Thyroid gland (tissue), 4 donors: ENCODE data around the gene ABAT. TPM values are rescaled to one million over a fixed set of nuclear protein-coding genes. Genes with fewer than 3 reads are reported as not detected.

Experiments used
- DNase-seq, 2 donors: peaks; one replicate each; pipeline ENCODE4 v3.0.0-alpha.2; 2019
- H3K27ac ChIP-seq, 3 donors: fragments of 200-600 bp; sonication (generic); 1 replicate in 2 of 3; 2 replicates in 1 of 3; pipeline ENCODE4 v1.5.1; 2016 to 2019; ENCODE audit warnings: mild to moderate bottlenecking in 1 of 3, moderate library complexity in 1 of 3
- H3K27me3 ChIP-seq: fragments of 200-600 bp; sonication (generic); one replicate; pipeline ENCODE4 v1.5.1; 2019
- H3K36me3 ChIP-seq, 2 donors: fragments of 200-600 bp; sonication (generic); one replicate each; pipeline ENCODE4 v1.5.1; 2016 to 2019
- H3K4me1 ChIP-seq, 2 donors: fragments of 200-600 bp; sonication (generic); one replicate each; pipeline ENCODE4 v1.5.1; 2017 to 2019
- H3K4me3 ChIP-seq, 3 donors: fragments of 200-600 bp; sonication (generic); replicated peaks in 1 of 3; 1 replicate in 2 of 3; 2 replicates in 1 of 3; pipeline ENCODE4 v1.5.1; 2016; ENCODE audit warnings: mild to moderate bottlenecking in 1 of 3
- H3K9me3 ChIP-seq: fragments of 200-600 bp; sonication (generic); one replicate; pipeline ENCODE4 v1.5.1; 2017
- POLR2A ChIP-seq, 2 donors: fragments of 450-650 bp; IDR thresholded peaks; one replicate each; pipeline ENCODE4 v1.6.1; 2017; ENCODE audit warnings: antibody characterized with exemption in 2 of 2, mild to moderate bottlenecking in 2 of 2, moderate library complexity in 1 of 2
- WGBS, 2 donors: methylation state at CpG; one replicate each; pipeline ENCODE4 v1.1.5; 2017; 5-methylcytosine and 5-hydroxymethylcytosine counted together
- intact Hi-C: fragments of 100-400 bp; cut with DNase I; formaldehyde crosslinking; loops from one replicate; pipeline ENCODE4 v1.15.1; 2023
- total RNA-seq, 4 donors: library from RNA; depleted of rRNA; stranded (reverse); fragments of >200 nt; gene quantifications; one replicate each; pipeline ENCODE4 v1.2.3, GENCODE V29; 2016
- TF ChIP-seq, protein P1 (sequence below), 6 experiments: fragments of 200-600 bp in 3 of 6; fragments of 450-650 bp in 3 of 6; sonication (generic) in 3 of 6; IDR thresholded peaks; one replicate each; pipeline ENCODE4 v1.5.1; 2016 to 2019; ENCODE audit warnings: antibody characterized with exemption in 6 of 6, mild to moderate bottlenecking in 2 of 6, inconsistent platforms in 1 of 6, moderate library complexity in 1 of 6

Gene ABAT
- total RNA-seq, 4 donors from 2014 or later = 10.9 to 53.7 (median 35.9) TPM

DNA sequence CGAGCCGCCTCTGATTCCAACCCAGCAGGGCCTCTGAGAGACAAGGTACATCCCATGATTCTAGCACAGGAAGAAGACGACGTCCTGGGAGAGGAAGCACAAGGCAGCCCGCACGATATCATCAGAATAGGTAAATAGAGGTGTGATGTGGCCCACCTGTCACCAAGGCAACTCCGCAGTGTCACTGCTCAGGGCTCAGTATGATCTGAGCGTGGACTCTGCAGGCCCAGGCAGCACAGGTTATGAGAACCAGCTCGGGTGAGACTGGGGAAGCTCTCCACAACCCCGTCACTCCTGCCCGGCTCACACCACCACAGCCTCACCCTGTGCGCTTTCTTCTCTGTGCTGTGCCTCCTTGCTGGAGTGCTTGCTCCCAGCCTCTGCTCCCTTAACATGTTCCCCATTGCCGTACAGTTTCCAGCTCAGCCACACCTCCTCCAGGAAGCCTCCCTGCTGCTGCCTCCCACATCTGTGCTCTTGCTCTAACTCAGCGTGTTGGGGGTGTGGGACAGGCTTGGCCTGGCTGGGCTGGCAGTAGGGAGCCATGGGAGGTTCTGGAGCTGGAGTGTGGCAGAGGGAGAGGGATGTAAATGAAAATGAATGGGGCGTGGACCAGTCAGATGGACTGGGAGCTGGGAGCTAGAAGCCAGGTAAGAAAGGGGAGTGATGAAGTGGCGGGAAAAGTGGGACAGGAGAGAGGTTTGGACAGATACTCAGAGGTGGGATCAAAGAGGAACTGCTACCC is 45.3 kb upstream of the ABAT start:
- intact Hi-C loops = no loop called here
- DNase-seq = no peak
- no peak overlapping the region for H3K27ac ChIP-seq
- H3K4me3 ChIP-seq = no peak overlapping the region
- no peak for TF ChIP-seq POLR2A (IDR thresholded peaks at IDR 0.05)
- H3K9me3 ChIP-seq = no peaks in the 10 kb centered on the region
- no peaks in the 10 kb centered on the region for H3K27me3 ChIP-seq
- 93% methylated on average over 14 to 16 of the region's 16 CpGs for WGBS, 2 donors
- H3K36me3 ChIP-seq = peaks cover 40 to 71% of the 10 kb centered on the region in 2 donors
- no peaks in the 10 kb centered on the region for H3K4me1 ChIP-seq

DNA sequence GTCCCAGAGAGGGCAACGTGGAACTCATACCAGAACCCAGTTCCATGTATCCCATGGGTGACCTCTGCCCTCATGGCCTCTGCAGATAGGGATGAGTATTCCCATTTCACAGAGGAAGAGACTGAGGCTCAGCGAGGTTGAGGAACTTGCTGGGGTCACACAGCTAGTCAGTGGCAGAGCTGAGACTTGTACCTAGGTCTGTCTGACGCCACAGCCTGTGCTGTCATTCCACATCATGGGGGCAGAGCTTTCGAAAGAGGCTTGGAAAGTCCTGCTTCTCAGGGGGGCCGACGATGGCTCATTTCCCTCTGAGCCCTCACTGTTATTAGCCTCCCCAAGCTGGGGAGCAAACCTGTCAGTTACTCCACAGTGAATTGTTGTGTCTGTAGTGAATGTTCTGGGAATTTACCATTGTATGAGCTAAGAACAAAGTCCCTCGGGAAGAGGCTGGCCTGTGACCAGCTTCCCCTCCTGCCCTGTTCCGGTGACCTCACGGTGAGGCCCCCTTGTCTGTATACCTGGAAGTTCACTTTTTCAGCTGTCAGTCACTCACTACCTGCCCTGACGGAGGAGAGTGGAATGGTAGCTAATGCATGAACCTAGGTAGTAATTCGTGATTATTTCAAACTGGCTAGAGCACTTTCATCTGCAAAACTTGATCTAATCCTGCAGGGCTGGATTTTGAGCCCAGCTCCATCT is 44.0 kb upstream of the ABAT start:
- intact Hi-C loops = no loop called here

DNA sequence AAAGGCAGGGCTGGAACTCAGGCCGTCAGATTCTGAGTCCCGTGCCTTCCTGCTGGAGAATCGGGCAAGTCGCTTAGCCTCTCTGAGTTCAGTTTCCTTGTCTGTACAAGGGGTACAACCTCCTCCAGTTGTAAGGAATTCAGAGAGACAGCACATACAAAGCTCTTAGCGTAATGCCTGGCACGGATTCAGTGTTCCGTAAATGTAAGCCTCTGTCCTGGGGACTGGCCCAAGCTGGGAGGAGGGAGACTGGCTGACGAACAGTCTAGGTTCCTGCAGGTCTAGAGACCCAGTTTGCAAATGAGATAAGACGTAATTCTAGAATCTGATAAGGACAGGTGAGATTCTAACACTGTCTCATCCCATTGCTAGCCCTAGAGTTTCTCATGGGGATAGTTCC is 43.0 kb upstream of the ABAT start:
- intact Hi-C loops = no loop called here
- Histone ChIP-seq H3K27ac (no peak overlapping the region), H3K9me3 (no peaks in the 10 kb centered on the region), H3K36me3 (peaks cover 49 to 77% of the 10 kb centered on the region in 2 donors), H3K27me3 (no peaks in the 10 kb centered on the region), H3K4me1 (no peaks in the 10 kb centered on the region), H3K4me3 (no peak overlapping the region)
- no peak for DNase-seq
- WGBS, 2 donors = 91 to 93% methylated on average over 9 of the region's 9 CpGs
- TF ChIP-seq POLR2A (IDR thresholded peaks at IDR 0.05) = no peak
- TF ChIP-seq, protein P1, sequence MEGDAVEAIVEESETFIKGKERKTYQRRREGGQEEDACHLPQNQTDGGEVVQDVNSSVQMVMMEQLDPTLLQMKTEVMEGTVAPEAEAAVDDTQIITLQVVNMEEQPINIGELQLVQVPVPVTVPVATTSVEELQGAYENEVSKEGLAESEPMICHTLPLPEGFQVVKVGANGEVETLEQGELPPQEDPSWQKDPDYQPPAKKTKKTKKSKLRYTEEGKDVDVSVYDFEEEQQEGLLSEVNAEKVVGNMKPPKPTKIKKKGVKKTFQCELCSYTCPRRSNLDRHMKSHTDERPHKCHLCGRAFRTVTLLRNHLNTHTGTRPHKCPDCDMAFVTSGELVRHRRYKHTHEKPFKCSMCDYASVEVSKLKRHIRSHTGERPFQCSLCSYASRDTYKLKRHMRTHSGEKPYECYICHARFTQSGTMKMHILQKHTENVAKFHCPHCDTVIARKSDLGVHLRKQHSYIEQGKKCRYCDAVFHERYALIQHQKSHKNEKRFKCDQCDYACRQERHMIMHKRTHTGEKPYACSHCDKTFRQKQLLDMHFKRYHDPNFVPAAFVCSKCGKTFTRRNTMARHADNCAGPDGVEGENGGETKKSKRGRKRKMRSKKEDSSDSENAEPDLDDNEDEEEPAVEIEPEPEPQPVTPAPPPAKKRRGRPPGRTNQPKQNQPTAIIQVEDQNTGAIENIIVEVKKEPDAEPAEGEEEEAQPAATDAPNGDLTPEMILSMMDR (IDR thresholded peaks at IDR 0.05) = no peak

More for the DNA sequence above, 44.0 kb upstream of the ABAT start:
- TF ChIP-seq, protein P1 (IDR thresholded peaks at IDR 0.05) = no peak
- TF ChIP-seq POLR2A (IDR thresholded peaks at IDR 0.05) = no peak
- H3K36me3 ChIP-seq = peaks cover 48 to 78% of the 10 kb centered on the region in 2 donors
- H3K4me3 ChIP-seq = no peak overlapping the region
- no peaks in the 10 kb centered on the region for H3K27me3 ChIP-seq
- no peaks in the 10 kb centered on the region for H3K9me3 ChIP-seq
- no peak overlapping the region for H3K27ac ChIP-seq
- no peaks in the 10 kb centered on the region for H3K4me1 ChIP-seq
- DNase-seq = no peak
- WGBS, 2 donors = 85 to 88% methylated on average over 6 to 11 of the region's 11 CpGs

DNA sequence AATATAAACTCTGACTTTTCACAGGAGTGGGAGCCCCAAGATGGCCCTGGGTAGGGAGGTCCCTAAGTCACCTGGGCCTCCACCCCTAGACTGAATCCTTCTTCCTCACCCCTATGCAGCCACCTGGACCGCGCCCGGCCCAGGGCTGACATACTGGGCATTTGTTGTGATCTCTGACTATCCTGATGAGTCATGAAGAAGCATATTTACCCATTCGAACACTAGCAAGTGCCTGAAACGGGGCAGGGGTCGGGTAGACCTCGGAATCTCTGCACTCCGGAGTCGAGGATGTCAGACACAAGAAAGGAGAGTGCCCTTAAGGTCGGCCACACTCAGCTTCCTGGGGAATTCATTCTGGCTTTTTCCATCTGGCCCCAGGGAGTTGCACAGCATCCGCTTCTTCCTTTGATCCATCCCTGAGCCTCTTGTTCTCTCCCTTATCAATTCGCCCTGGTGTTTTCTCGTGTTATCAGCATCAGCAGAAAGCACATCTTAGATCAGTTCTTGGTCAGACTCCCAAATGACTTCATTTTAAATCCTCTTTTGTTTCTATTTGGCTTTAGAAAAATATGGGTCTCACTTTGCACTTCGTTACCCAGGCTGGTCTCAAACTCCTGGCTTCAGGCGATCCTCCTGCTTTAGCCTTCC is 42.5 kb upstream of the ABAT start:
- TF ChIP-seq POLR2A (IDR thresholded peaks at IDR 0.05) = no peak
- Histone ChIP-seq H3K36me3 (peaks cover 48 to 75% of the 10 kb centered on the region in 2 donors), H3K27me3 (no peaks in the 10 kb centered on the region), H3K27ac (no peak overlapping the region), H3K9me3 (no peaks in the 10 kb centered on the region), H3K4me3 (no peak overlapping the region), H3K4me1 (no peaks in the 10 kb centered on the region)
- intact Hi-C loops = no loop called here
- DNase-seq = no peak
- WGBS, 2 donors = 70 to 77% methylated on average over 14 to 15 of the region's 15 CpGs

DNA sequence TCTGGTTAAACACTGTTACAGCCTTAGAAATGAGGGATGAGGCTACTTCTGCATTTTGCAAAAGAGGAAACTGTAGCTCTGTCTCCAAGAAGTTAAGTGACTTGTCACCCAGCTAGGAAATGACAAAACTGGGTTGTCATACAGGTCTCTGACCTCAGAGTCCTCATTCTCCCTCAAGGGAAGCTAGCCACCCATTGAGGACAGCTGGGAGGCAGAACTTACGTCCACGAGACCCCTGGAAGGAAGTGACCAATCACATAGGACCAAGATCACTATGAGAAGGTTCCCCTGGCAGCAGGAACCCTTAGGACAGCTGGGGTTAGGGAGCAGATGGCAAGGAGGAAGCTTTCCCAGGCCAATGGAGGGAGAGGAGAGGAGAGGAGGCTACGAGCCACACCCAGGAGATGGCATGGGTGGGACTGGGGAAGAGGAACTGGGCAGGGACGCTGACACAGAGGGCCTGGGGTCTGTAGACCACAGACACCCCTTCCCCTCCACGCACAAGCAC is 41.7 kb upstream of the ABAT start:
- H3K9me3 ChIP-seq = no peaks in the 10 kb centered on the region
- H3K4me1 ChIP-seq = no peaks in the 10 kb centered on the region
- H3K36me3 ChIP-seq = peaks cover 46 to 74% of the 10 kb centered on the region in 2 donors
- H3K27me3 ChIP-seq = no peaks in the 10 kb centered on the region
- H3K4me3 ChIP-seq = no peak overlapping the region
- WGBS, 2 donors = 81 to 89% methylated on average over 5 of the region's 5 CpGs
- H3K27ac ChIP-seq = no peak overlapping the region
- DNase-seq = no peak
- TF ChIP-seq, protein P1 (IDR thresholded peaks at IDR 0.05) = no peak
- TF ChIP-seq POLR2A (IDR thresholded peaks at IDR 0.05) = no peak
- intact Hi-C loops = no loop called here
